D341Med (cell line): ENCODE data around the gene RPRML.

Experiments used
- DNase-seq: peaks from one replicate; pipeline ENCODE4 v3.0.0; 2012; ENCODE audit warnings: low spot score

RPRML gene

DNA sequence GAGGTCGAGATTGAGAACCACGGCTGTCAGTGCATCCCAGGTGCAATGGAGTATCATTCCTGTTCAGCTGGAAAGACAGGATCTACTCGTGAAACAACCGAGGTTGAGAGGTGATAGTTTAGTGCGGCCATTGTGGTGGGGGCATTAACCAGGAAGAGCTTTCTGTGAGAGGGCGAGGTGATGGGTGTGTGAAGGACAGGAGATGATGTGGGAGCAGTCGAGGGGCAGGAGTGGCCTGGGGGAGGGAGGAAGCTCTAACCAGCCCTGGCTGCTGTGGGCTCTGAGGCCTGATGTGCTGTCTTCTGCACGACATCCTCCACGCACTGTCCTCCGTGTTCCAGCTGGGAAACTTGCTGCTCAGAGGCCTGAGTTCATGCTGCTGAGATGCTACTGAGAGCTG is 34.1 kb downstream of the RPRML start:
- DNase-seq = peak; percentile 34

GRCh38 chr17:46943501-46944393 is 35.3 kb downstream of the RPRML start:
- DNase-seq = peak; percentile 38

- DNase-seq = no peak
These were observed 35.9 kb downstream of the RPRML start for GRCh38 chr17:46943218-46943500.

- peak; percentile 92 for DNase-seq
These were observed 36.4 kb downstream of the RPRML start for GRCh38 chr17:46942441-46943217.

DNA sequence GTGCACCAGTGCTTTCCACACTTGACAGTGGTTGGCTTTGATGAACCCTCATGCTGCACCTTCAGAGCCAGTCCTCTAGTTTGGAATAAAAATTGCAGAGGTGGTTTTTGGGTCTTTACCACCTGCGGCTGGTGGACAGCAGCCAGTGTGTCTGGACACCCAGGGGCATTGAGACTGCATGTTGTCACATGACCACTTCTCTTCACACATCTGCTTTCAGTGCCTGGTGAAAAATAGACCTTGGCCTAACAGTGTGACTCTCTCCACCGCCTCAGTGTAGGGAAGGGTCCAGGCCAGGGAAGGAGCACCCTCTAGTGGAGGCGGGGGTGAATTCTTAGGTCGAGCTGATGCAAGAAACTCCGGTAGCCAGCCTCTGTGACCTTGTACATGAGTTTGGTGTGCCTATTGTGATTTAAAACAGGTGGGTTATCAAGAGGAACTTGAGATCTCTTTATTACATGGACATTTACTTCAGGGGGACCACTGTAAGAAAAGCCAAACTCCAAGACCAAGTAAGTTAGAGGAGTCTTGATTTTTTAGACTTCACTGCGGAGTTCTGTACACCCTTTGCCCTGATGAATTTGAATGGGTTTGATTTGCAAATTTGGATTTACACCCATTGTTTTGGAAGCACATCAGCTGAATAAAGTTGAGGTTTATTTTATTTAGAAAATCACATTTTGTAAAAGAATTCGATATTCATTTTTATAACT is 38.2 kb downstream of the RPRML start:
- peak; percentile 93 for DNase-seq

DNA sequence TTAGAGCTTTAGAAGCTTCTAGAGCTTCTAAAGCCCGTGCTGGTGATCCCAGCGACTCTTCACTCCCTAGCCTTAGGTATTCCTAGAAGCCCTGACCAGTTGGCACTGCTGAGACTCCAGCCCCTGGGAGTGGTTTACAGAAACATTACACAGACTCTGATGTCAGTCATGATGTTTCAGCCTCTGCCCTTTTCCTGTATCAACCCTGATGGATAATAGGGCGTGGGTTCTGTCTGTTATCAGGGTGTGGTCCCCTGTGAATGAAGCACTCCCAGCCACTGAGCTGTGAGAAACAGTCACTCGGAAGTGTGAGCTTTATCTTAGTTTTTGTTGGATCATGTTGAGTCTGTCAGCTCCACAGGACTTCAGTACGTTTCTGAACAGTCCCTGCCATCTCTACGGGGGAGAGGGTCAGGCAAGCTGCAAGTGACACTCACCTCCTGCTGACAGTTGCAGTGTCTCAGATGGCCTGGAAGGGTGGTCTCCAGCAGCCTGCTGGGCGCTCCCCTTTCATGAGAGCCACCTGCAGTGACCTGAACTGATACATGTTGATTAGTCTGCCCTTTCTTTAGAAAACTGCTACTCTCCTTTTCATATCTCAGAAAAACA is 43.3 kb downstream of the RPRML start:
- DNase-seq = no peak

GRCh38 chr17:46931596-46931995 is 47.5 kb downstream of the RPRML start:
- no peak for DNase-seq

- DNase-seq = peak; percentile 27
These were observed 49.0 kb downstream of the RPRML start for GRCh38 chr17:46930051-46930450.

DNA sequence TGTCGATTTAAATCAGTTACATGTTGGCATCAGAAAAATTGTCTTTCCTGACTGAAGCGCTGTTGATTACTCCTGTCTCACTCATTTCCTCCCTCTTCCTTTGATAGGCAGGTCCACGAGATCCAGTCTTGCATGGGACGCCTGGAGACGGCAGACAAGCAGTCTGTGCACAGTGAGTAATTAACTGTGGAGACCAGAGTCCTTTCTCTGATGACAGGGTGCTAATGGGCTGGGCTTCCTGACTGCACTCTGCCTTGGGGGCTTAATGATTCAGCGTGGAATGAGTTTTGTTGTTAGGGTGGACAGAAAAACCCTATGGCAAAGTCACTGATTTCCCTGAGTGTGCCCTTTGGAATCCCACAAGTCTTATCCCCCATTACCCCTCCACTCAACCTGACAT is 49.6 kb downstream of the RPRML start:
- peak; percentile 70 for DNase-seq

DNA sequence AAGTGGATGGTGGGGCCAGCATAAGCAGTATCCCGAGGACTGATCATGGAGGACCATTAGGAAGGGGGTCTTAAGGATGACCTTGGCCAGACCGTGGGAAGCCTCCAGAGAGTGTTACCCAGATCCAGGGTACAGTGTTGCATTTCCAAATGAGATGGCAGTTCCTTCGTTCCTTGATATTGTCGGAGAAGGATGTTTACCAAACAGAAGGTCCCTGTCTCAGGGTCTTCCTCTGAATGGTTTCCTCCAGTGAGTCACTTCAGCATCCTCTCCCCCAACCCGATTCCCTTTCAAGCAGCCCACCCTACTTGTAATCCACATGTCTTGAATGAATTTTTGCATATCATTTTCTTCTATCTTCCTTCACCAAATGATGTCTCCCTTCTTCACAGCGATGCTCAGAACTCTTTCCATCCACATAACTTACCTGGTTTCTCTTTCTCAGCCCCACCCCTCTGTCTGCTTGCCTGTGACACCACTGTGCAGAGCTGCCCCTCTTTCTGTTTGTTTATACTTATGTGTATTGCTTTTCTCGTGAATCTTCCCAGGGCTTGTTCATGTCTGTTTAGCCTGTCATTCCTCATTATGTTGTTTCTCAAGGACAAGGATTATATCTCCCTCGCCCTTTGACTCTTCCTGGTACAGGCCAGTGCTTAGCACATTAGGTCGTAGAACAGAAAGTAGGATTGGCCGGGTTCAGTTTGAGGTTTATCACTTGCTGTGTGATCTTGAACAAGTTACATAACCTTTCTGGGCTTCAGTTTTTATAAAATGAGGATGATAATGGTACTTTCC is 50.4 kb downstream of the RPRML start:
- DNase-seq = no peak
